ENCODE data around the gene RNF166.

The RNF166 gene

DNA sequence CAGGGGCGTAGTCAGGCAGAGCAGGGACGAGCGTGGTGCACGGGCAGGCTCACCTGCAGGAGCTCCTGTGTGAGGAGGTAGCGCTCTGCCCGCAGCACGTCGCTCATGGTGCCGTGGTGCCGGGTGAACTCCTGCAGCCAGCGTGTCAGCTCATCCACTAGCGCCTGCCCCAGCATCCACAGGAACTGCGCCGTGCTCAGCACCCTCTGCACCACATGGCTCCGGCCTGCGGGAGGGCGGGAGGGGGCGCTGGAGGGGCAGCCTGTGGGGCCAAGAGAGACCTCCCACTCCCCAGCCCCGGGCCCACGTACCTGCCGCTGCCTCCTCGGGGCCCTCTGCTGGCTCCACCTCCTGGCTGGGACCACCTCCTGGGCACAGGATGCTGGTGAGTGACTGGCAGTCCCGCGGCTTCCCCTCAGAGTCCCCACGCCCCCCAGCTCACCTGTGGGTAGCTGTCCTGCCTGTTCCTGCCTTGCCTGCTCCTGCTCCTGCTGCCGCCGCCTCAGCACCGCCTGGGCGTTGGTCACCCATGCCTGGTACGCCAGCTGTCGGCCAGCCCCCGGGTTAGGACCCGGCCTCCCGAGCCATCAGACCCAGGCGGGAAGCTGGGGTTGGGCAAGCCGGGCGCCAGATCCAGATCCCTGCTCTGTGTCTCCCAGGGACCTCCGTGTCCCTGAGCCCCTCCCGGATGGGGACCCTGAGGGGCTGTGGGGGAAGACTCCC is 16.7 kb upstream of the RNF166 start:
- no peak for DNase-seq

- no peak for DNase-seq
These were observed 15.9 kb upstream of the RNF166 start for GRCh38 chr16:88721815-88722755.

GRCh38 chr16:88721236-88721635 is 15.0 kb upstream of the RNF166 start:
- DNase-seq: no peak

- DNase-seq: no peak
These were observed 14.3 kb upstream of the RNF166 start for GRCh38 chr16:88720396-88720970.

DNA sequence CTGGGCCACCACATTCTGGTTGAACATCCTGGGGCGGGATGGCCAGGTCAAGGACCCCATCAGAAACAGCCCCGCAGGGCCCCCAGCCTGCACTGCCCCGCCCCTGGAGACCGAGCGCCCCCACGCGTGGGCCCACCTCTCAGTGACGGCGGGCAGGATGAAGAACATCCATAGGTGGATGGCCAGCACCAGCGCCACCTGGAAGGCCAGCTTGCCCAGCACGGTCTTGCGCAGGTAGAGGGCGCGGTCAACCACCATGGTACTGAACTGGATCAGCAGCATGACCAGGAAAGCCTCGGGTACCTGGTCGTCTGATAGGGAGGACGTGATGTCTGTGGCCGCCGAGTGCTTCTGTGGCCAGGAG is 13.7 kb upstream of the RNF166 start:
- no peak for DNase-seq

DNA sequence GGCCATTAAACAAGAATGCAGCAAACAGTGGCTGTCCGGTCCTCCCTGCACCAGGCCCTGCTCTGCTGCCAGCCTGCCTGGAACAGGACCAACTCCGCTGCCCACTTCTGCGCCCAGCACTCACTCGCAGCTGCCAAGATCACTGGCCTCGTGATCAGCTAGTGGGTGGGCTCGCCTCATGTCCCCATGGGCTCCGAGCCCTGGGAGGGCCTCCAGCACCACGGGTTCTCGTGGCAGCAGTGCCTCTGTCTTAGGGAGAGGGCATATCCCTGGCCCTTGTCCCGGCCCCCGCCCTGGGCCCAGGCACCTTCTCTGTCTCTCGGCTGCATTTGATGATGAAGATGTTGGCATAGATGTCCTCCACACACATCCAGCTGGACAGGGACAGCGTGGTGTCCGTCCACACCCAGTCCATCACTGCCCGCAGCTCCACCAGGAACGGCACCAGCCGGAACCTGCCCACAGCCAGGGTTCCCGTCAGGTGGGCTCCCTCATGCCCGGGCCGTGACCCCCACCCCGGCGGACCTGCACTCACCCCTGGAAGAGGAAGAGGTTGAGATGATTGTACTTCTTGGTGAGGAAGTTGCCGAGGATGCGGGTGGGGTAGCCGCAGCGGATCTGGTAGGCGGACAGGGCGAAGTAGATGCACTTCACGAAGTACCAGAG is 13.2 kb upstream of the RNF166 start:
- no peak for DNase-seq

- no peak for DNase-seq
These were observed 12.0 kb upstream of the RNF166 start for GRCh38 chr16:88718178-88718577.

- no peak for DNase-seq
These were observed 10.4 kb upstream of the RNF166 start for GRCh38 chr16:88716601-88717001.

DNA sequence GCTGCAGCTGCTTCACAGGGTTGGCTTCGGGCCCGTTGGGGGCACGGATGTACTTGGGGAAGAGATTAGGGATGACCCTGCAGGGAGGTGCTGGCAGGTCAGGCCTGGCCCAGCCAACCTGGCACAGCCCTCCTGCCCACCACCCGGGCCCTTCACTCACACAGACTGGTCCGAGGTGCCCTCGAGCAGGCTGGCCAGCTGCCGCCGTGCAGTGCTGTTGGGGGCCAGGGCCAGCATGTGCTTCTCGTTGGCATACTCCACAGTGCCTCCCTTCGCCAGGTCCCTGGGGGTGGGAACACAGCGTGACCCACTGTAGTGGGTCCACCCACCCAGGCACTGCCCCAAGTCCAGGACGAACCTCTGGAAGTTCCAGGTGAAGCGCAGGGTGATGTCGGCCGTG is 10.0 kb upstream of the RNF166 start:
- DNase-seq: no peak

DNA sequence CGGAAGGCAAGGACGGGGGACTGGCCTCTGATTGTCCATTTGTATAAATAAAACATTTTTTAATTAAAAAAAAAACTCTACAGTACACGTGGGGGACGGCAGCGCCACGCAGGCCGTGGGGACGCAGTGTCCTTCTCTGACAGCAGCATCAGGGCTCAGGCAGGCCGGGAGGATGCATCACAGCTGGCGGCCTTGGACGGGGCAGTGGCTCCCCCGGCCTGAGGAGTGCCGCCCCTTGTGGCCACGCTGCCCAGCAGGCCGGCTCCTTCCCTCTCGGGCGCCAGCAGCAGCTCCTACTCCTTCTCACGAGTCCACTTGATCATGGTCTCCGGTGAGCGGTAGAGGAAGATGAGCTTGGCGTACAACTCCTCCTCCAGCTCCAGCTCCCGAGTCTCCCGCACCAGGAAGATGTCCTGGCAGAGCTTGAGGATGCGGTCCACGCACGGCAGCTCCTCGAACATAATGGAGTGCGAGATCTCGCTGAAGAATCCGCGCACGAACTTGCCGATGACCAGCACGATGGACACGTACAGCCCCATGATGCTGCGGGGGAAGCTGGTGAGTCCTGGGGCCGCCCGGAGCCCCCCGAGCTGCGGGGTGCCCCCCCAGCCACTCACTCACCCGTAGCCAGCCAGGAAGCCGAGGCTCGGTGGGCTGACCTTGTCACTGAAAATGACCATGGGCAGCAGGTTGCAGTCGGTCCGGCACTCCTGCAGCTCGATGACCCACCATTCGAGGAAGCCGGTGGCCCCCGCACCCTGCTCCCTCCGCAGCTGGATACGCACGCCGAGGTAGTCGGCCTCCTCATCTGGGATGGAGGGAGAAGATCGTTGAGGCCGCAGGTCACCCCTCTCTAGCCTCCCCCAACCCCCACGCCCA is 9.3 kb upstream of the RNF166 start:
- no peak for DNase-seq

GRCh38 chr16:88714420-88715302 is 8.5 kb upstream of the RNF166 start:
- DNase-seq: no peak

DNA sequence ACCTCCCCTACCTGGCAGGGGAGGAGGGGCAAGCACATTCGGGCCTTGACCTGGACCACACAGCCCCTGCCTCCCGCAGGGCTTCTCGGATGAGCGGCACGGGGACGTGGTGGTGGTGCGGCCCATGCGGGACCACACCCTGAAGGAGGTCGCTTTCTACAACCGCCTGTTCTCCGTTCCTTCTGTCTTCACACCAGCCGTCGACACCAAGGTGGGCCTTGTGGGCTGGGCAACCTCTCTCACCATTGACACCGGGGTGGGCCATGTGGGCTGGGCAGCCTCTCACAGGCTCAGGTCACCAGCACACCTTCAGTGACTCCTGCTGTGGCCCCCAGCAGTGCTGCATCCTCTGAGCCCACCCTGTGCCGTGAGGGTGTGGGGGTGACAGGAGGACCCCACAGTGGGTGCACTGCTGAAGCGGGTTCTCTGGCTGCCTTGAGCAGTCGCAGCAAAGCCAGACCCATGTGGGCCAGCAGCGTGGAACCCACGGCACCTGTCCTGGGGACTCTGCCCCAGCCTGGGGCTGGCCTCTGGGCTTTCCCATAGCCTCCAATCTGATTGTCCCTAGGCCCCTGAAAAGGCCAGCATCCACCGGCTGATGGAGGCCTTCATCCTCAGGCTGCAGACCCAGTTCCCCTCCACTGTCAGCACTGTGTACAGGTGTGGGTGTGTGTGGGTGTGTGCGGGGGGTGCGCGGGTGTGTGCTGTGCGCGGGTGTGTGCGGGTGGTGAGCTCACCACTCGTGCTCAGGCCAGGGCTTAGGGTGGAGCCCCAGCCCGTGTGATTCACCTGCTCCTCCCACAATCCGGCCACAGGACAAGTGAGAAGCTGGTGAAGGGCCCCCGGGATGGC is 7.6 kb upstream of the RNF166 start:
- DNase-seq: no peak

GRCh38 chr16:88713054-88713453 is 6.8 kb upstream of the RNF166 start:
- DNase-seq: no peak

GRCh38 chr16:88712362-88712979 is 6.3 kb upstream of the RNF166 start:
- DNase-seq: no peak

DNA sequence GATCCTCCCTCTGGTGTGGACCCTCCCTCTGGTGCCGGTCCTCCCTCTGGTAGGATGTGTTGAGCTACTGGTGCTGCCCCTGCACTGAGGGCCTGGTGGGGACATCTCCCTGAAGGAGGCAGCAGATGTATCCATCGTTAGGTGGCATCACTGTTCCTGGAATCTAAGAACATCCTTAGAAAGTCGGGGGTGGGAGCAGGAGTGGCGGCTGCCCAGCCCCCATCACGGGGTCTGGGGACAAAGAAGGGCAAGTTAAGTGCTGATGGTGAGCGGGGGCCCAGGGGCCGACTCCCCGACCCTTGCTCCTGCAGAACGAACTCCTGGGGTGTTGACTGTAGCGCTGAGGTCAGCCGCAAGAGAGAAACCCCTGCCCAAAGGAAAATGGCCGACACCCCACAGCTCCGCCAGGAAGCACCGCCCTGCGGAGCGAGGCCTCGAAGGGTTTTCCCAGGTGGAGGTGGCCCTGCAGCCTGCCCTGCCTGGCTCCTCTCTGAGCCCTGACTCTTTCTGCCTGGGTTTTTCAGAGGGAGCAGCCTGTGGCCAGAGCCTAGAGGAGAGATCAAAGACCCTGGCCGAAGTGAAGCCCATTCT is 5.6 kb upstream of the RNF166 start:
- DNase-seq: no peak

DNA sequence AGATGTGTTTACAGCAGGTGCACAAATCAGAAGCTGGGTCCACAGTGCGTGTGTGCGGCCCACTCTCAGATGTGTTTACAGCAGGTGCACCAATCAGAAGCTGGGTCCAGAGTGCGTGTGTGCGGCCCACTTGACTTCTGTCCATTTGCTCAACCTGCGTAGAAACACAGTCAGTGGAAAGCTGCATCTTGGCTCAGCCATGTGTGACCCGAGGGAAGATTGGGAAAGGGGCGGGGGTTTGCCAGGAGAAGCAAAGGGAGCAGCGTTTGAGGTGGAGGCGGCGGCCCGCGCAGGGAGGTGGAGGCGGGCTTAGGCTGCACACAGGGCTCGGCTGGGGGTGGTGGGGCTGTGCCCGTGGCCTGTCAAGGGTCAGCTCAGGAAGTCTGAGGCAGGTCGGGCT is 4.3 kb upstream of the RNF166 start:
- no peak for DNase-seq

DNA sequence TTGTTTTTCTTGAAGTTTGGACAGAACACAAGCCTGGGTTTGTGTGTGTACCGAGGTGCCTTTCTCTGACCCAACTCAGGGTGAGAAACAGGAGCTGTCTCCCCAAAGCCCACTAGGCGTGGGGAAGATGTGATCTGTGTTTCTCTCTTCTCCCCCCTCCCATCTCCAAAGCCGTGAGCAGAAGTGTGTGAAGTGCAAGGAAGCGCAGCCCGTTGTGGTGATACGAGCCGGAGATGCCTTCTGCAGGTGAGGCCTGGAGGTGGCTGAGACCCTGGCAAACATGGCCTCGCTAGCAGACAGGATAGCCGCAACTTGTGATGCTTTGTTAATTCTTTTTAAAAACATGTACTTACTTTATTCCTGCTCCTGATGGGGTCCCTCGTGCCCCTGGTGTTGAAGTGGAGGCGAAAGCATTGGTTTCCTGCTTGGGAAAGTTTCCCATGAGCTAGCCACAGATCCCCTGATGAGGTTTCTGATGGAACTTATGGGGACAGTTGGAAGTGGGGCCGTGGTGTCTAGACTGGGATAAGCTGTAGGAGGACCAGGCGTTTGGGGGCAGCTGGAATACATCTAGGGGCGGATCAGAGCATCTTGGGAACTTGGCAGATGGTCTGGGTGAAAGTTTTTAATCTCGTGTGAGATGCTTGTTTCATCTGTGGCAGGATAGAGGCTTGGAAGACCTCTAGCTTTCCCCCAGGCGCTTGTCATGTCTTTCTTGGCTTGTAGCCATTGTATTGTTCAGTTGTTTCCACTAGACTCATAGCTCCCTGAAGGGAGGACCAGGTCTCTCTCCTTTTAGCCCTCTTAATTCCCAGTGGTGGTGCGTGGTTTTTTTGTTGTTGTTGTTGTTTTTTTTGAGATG is 988 bp upstream of the RNF166 start:
- no peak for DNase-seq

- no peak for DNase-seq
These were observed 393 bp downstream of the RNF166 start for GRCh38 chr16:88705801-88706228.

Measured in activated naive CD4-positive, alpha-beta T cell (primary cell).